Gastroesophageal sphincter (tissue), 3 donors: ENCODE results near the gene GPR35.

Source experiments
- EP300 ChIP-seq: sonication (generic); formaldehyde crosslinking; IDR thresholded peaks from one replicate; pipeline ENCODE4 v1.6.1; 2017; ENCODE audit warnings: antibody characterized with exemption, mild to moderate bottlenecking
- POLR2A ChIP-seq, 2 donors: fragments of 450-650 bp; IDR thresholded peaks; one replicate each; pipeline ENCODE4 v1.6.1; 2017; ENCODE audit warnings: antibody characterized with exemption in 2 of 2, mild to moderate bottlenecking in 2 of 2, moderate library complexity in 1 of 2
- POLR2AphosphoS5 ChIP-seq: sonication (generic); formaldehyde crosslinking; IDR thresholded peaks from one replicate; pipeline ENCODE4 v1.6.1; 2017; ENCODE audit warnings: antibody characterized with exemption
- TF ChIP-seq, protein P1 (sequence below), 4 experiments: fragments of 200-600 bp in 2 of 4; fragments of 450-650 bp in 2 of 4; sonication (generic) in 1 of 4; IDR thresholded peaks; one replicate each; pipeline ENCODE4 v1.5.1; 2017 to 2019; ENCODE audit warnings: antibody characterized with exemption in 4 of 4, mild to moderate bottlenecking in 2 of 4, moderate library complexity in 2 of 4

GRCh38 chr2:240629968-240630770, 4.9 kb downstream of the GPR35 start:
- TF ChIP-seq, protein P1, sequence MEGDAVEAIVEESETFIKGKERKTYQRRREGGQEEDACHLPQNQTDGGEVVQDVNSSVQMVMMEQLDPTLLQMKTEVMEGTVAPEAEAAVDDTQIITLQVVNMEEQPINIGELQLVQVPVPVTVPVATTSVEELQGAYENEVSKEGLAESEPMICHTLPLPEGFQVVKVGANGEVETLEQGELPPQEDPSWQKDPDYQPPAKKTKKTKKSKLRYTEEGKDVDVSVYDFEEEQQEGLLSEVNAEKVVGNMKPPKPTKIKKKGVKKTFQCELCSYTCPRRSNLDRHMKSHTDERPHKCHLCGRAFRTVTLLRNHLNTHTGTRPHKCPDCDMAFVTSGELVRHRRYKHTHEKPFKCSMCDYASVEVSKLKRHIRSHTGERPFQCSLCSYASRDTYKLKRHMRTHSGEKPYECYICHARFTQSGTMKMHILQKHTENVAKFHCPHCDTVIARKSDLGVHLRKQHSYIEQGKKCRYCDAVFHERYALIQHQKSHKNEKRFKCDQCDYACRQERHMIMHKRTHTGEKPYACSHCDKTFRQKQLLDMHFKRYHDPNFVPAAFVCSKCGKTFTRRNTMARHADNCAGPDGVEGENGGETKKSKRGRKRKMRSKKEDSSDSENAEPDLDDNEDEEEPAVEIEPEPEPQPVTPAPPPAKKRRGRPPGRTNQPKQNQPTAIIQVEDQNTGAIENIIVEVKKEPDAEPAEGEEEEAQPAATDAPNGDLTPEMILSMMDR (IDR thresholded peaks at IDR 0.05), result no peak
- no peak for TF ChIP-seq POLR2A (IDR thresholded peaks at IDR 0.05)
- TF ChIP-seq POLR2AphosphoS5, result no peak
- TF ChIP-seq EP300, result no peak
